Ishikawa (cell line): Measurements from ENCODE around the gene ACSL6.
A peak's percentile ranks its signal among the peaks of the same experiment; 100 is the strongest.

ENCODE experiments used
- CEBPB ChIP-seq: IDR thresholded peaks from 2 replicates; pipeline ENCODE4 v1.6.1; 2012
- CREB1 ChIP-seq: IDR thresholded peaks from 2 replicates; pipeline ENCODE4 v1.6.1; 2012; ENCODE audit warnings: low read depth
- EGR1 ChIP-seq: IDR thresholded peaks from 2 replicates; pipeline ENCODE4 v1.6.1; 2012
- EP300 ChIP-seq: IDR thresholded peaks from 2 replicates; pipeline ENCODE4 v1.6.1; 2012; ENCODE audit warnings: borderline replicate concordance
- FOXM1 ChIP-seq: IDR thresholded peaks from 2 replicates; pipeline ENCODE4 v1.6.1; 2012; ENCODE audit warnings: low read depth, borderline replicate concordance
- MAX ChIP-seq: IDR thresholded peaks from 2 replicates; pipeline ENCODE4 v1.6.1; 2012
- NFIC ChIP-seq: IDR thresholded peaks from 2 replicates; pipeline ENCODE4 v1.6.1; 2012
- RAD21 ChIP-seq: IDR thresholded peaks from 2 replicates; pipeline ENCODE4 v1.6.1; 2012; ENCODE audit warnings: low read depth
- TAF1 ChIP-seq: IDR thresholded peaks from 2 replicates; pipeline ENCODE4 v1.6.1; 2012; ENCODE audit warnings: low read depth, mild to moderate bottlenecking
- TCF12 ChIP-seq: IDR thresholded peaks from 2 replicates; pipeline ENCODE4 v1.6.1; 2012; ENCODE audit warnings: low read depth
- TEAD4 ChIP-seq: IDR thresholded peaks from 2 replicates; pipeline ENCODE4 v1.6.1; 2012
- YY1 ChIP-seq: IDR thresholded peaks from 2 replicates; pipeline ENCODE4 v1.6.1; 2012; ENCODE audit warnings: low read depth
- ZBTB7A ChIP-seq: IDR thresholded peaks from 2 replicates; pipeline ENCODE4 v1.6.1; 2012; ENCODE audit warnings: low read depth
- TF ChIP-seq, protein P1 (sequence below): IDR thresholded peaks from 2 replicates; pipeline ENCODE4 v1.6.1; 2012
- TF ChIP-seq, protein P2 (sequence below): IDR thresholded peaks from 2 replicates; pipeline ENCODE4 v1.6.1; 2012; ENCODE audit warnings: low read depth, mild to moderate bottlenecking

The ACSL6 gene

GRCh38 chr5:131974016-131974415 is 37.4 kb downstream of the ACSL6 start:
- no peak for TF ChIP-seq MAX
- no peak for TF ChIP-seq CREB1
- no peak for TF ChIP-seq EGR1
- TF ChIP-seq, protein P1, sequence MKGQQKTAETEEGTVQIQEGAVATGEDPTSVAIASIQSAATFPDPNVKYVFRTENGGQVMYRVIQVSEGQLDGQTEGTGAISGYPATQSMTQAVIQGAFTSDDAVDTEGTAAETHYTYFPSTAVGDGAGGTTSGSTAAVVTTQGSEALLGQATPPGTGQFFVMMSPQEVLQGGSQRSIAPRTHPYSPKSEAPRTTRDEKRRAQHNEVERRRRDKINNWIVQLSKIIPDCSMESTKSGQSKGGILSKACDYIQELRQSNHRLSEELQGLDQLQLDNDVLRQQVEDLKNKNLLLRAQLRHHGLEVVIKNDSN = no peak
- no peak for TF ChIP-seq TAF1
- TF ChIP-seq, protein P2, sequence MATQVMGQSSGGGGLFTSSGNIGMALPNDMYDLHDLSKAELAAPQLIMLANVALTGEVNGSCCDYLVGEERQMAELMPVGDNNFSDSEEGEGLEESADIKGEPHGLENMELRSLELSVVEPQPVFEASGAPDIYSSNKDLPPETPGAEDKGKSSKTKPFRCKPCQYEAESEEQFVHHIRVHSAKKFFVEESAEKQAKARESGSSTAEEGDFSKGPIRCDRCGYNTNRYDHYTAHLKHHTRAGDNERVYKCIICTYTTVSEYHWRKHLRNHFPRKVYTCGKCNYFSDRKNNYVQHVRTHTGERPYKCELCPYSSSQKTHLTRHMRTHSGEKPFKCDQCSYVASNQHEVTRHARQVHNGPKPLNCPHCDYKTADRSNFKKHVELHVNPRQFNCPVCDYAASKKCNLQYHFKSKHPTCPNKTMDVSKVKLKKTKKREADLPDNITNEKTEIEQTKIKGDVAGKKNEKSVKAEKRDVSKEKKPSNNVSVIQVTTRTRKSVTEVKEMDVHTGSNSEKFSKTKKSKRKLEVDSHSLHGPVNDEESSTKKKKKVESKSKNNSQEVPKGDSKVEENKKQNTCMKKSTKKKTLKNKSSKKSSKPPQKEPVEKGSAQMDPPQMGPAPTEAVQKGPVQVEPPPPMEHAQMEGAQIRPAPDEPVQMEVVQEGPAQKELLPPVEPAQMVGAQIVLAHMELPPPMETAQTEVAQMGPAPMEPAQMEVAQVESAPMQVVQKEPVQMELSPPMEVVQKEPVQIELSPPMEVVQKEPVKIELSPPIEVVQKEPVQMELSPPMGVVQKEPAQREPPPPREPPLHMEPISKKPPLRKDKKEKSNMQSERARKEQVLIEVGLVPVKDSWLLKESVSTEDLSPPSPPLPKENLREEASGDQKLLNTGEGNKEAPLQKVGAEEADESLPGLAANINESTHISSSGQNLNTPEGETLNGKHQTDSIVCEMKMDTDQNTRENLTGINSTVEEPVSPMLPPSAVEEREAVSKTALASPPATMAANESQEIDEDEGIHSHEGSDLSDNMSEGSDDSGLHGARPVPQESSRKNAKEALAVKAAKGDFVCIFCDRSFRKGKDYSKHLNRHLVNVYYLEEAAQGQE = no peak
- no peak for TF ChIP-seq TEAD4
- TF ChIP-seq YY1 = no peak
- no peak for TF ChIP-seq NFIC
- TF ChIP-seq RAD21 = no peak
- no peak for TF ChIP-seq TCF12
- TF ChIP-seq CEBPB = no peak
- TF ChIP-seq ZBTB7A = no peak
- no peak for TF ChIP-seq FOXM1
- TF ChIP-seq EP300 = no peak

- TF ChIP-seq TCF12 (no peak), FOXM1 (no peak), TAF1 (no peak), CEBPB (no peak), CREB1 (no peak), ZBTB7A (no peak), RAD21 (no peak), EGR1 (no peak)
- TF ChIP-seq, protein P2 = no peak
Measured at GRCh38 chr5:131973089-131973712, 38.3 kb downstream of the ACSL6 start.

- TF ChIP-seq, protein P2 = peak; percentile 84
- TF ChIP-seq TCF12 (no peak), NFIC (no peak), TEAD4 (no peak), EGR1 (no peak)
Measured at GRCh38 chr5:131968396-131968954, 43.0 kb downstream of the ACSL6 start.

- no peak for TF ChIP-seq ZBTB7A
- TF ChIP-seq MAX = no peak
- no peak for TF ChIP-seq TEAD4
- no peak for TF ChIP-seq EP300
- TF ChIP-seq, protein P2 = no peak
- no peak for TF ChIP-seq NFIC
- TF ChIP-seq YY1 = no peak
- no peak for TF ChIP-seq RAD21
- no peak for TF ChIP-seq EGR1
- no peak for TF ChIP-seq TAF1
Measured at GRCh38 chr5:131966551-131966950, 44.9 kb downstream of the ACSL6 start.
